Measurements from ENCODE around the gene SLC37A1. TPM values are rescaled to one million over a fixed set of nuclear protein-coding genes. Genes with fewer than 3 reads are reported as not detected.
A peak's percentile ranks its signal among the peaks of the same experiment; 100 is the strongest.

Gene SLC37A1
- total and polyA plus RNA-seq, 5 experiments from 2014 or later, result 2.7 to 18.7 (median 6.9) TPM

- DNase-seq, result no peak
- Mint-ChIP-seq H3K9me3 (no peaks in the 10 kb centered on the region), H3K4me1 (peaks cover 1 to 9% (median 3%) of the 10 kb centered on the region in 4 donors), H3K27me3 (no peaks in the 10 kb centered on the region), H3K36me3 (no peaks in the 10 kb centered on the region), H3K27ac (no peak overlapping the region), H3K4me3 (no peak overlapping the region)
- POLR2A ChIA-PET, result no interaction called here
- no peak for ATAC-seq
Observed at GRCh38 chr21:42472521-42472920, 41.1 kb upstream of the SLC37A1 start.

GRCh38 chr21:42473498-42474042 lies 40.1 kb upstream of the SLC37A1 start:
- Mint-ChIP-seq H3K4me1 (peaks cover 0 to 7% (median 1%) of the 10 kb centered on the region in 4 donors), H3K4me3 (no peak overlapping the region), H3K36me3 (no peaks in the 10 kb centered on the region), H3K27ac (no peak overlapping the region), H3K27me3 (no peaks in the 10 kb centered on the region), H3K9me3 (no peaks in the 10 kb centered on the region)
- POLR2A ChIA-PET, result no interaction called here
- ATAC-seq, result no peak
- no peak for DNase-seq

GRCh38 chr21:42474043-42474831 lies 39.4 kb upstream of the SLC37A1 start:
- Mint-ChIP-seq H3K27me3 (no peaks in the 10 kb centered on the region), H3K27ac (peak overlapping the region in 3 of 10 donors; percentile 10 to 66 (median 20)), H3K4me1 (peaks cover 0 to 3% (median 1%) of the 10 kb centered on the region in 4 donors), H3K9me3 (no peaks in the 10 kb centered on the region), H3K4me3 (no peak overlapping the region), H3K36me3 (no peaks in the 10 kb centered on the region)
- POLR2A ChIA-PET, result no interaction called here
- peak in 1 of 2 donors; percentile 33 for ATAC-seq
- no peak for DNase-seq

- Mint-ChIP-seq H3K27me3 (no peaks in the 10 kb centered on the region), H3K4me1 (peaks cover 0 to 3% (median 0%) of the 10 kb centered on the region in 4 donors), H3K4me3 (no peak overlapping the region), H3K9me3 (no peaks in the 10 kb centered on the region), H3K27ac (peak overlapping the region in 1 of 10 donors; percentile 78), H3K36me3 (no peaks in the 10 kb centered on the region)
- POLR2A ChIA-PET, result no interaction called here
- DNase-seq (no peak), ATAC-seq (no peak)
Observed at GRCh38 chr21:42475036-42475435, 38.6 kb upstream of the SLC37A1 start.

GRCh38 chr21:42475526-42476387 lies 37.9 kb upstream of the SLC37A1 start:
- H3K27ac Mint-ChIP-seq, result peak overlapping the region in 2 of 10 donors; percentile 52 to 77
- H3K27me3 Mint-ChIP-seq, result no peaks in the 10 kb centered on the region
- no peaks in the 10 kb centered on the region for H3K36me3 Mint-ChIP-seq
- no peak for ATAC-seq
- DNase-seq, result no peak
- peaks cover 0 to 3% (median 0%) of the 10 kb centered on the region in 4 donors for H3K4me1 Mint-ChIP-seq
- no peak overlapping the region for H3K4me3 Mint-ChIP-seq
- H3K9me3 Mint-ChIP-seq, result no peaks in the 10 kb centered on the region
- POLR2A ChIA-PET, result no interaction called here

- Mint-ChIP-seq H3K27me3 (no peaks in the 10 kb centered on the region), H3K4me1 (peaks cover 0 to 3% (median 0%) of the 10 kb centered on the region in 4 donors), H3K27ac (peak overlapping the region in 1 of 10 donors; percentile 55), H3K36me3 (no peaks in the 10 kb centered on the region), H3K9me3 (no peaks in the 10 kb centered on the region), H3K4me3 (no peak overlapping the region)
- ATAC-seq (no peak), DNase-seq (no peak)
- POLR2A ChIA-PET, result interaction anchor here (1.3 kb wide), 1 partner anchor 15 kb away, joined by 4 read pairs; no protein-coding TSS in a partner anchor
Observed at GRCh38 chr21:42476388-42477331, 37.0 kb upstream of the SLC37A1 start.

GRCh38 chr21:42478504-42478903 lies 35.1 kb upstream of the SLC37A1 start:
- H3K4me3 Mint-ChIP-seq, result no peak overlapping the region
- peaks cover 0 to 3% (median 0%) of the 10 kb centered on the region in 4 donors for H3K4me1 Mint-ChIP-seq
- no peak for ATAC-seq
- H3K36me3 Mint-ChIP-seq, result no peaks in the 10 kb centered on the region
- DNase-seq, result no peak
- H3K9me3 Mint-ChIP-seq, result no peaks in the 10 kb centered on the region
- H3K27ac Mint-ChIP-seq, result no peak overlapping the region
- POLR2A ChIA-PET, result interaction anchor here (0.6 kb wide), 1 partner anchor 28 kb away, joined by 3 read pairs; no protein-coding TSS in a partner anchor
- H3K27me3 Mint-ChIP-seq, result no peaks in the 10 kb centered on the region

GRCh38 chr21:42479582-42479981 lies 34.1 kb upstream of the SLC37A1 start:
- Mint-ChIP-seq H3K4me1 (peaks cover 0 to under 1% (median 0%) of the 10 kb centered on the region in 4 donors), H3K27me3 (no peaks in the 10 kb centered on the region), H3K9me3 (no peaks in the 10 kb centered on the region), H3K27ac (no peak overlapping the region), H3K36me3 (no peaks in the 10 kb centered on the region), H3K4me3 (no peak overlapping the region)
- POLR2A ChIA-PET, result no interaction called here
- no peak for ATAC-seq
- no peak for DNase-seq

- ATAC-seq (no peak), DNase-seq (no peak)
- Mint-ChIP-seq H3K4me1 (no peaks in the 10 kb centered on the region), H3K9me3 (no peaks in the 10 kb centered on the region), H3K4me3 (no peak overlapping the region), H3K36me3 (no peaks in the 10 kb centered on the region), H3K27me3 (no peaks in the 10 kb centered on the region), H3K27ac (peak overlapping the region in 1 of 10 donors; percentile 27)
- POLR2A ChIA-PET, result interaction anchor here (0.6 kb wide), 1 partner anchor 8 kb away, joined by 4 read pairs; no protein-coding TSS in a partner anchor
Observed at GRCh38 chr21:42480736-42481135, 32.9 kb upstream of the SLC37A1 start.

- no peak overlapping the region for H3K27ac Mint-ChIP-seq
- no peaks in the 10 kb centered on the region for H3K4me1 Mint-ChIP-seq
- no peaks in the 10 kb centered on the region for H3K27me3 Mint-ChIP-seq
- no peaks in the 10 kb centered on the region for H3K36me3 Mint-ChIP-seq
- H3K9me3 Mint-ChIP-seq, result no peaks in the 10 kb centered on the region
- ATAC-seq (no peak), DNase-seq (no peak)
- H3K4me3 Mint-ChIP-seq, result no peak overlapping the region
- POLR2A ChIA-PET, result no interaction called here
Observed at GRCh38 chr21:42481169-42481568, 32.5 kb upstream of the SLC37A1 start.

GRCh38 chr21:42484966-42485365 lies 28.7 kb upstream of the SLC37A1 start:
- Mint-ChIP-seq H3K4me3 (no peak overlapping the region), H3K36me3 (no peaks in the 10 kb centered on the region), H3K9me3 (no peaks in the 10 kb centered on the region), H3K27me3 (peaks cover 0 to 10% (median 3%) of the 10 kb centered on the region in 5 donors), H3K4me1 (peaks cover 0 to 3% (median 0%) of the 10 kb centered on the region in 4 donors), H3K27ac (no peak overlapping the region)
- DNase-seq, result no peak
- POLR2A ChIA-PET, result no interaction called here
- no peak for ATAC-seq

- Mint-ChIP-seq H3K27me3 (peaks cover 0 to 10% (median 3%) of the 10 kb centered on the region in 5 donors), H3K4me1 (peaks cover 0 to 3% (median under 1%) of the 10 kb centered on the region in 4 donors), H3K4me3 (no peak overlapping the region), H3K9me3 (no peaks in the 10 kb centered on the region), H3K27ac (peak overlapping the region in 2 of 10 donors; percentile 5 to 33), H3K36me3 (no peaks in the 10 kb centered on the region)
- POLR2A ChIA-PET, result no interaction called here
- DNase-seq (no peak), ATAC-seq (no peak)
Observed at GRCh38 chr21:42486072-42486471, 27.6 kb upstream of the SLC37A1 start.

Data from naive thymus-derived CD8-positive, alpha-beta T cell (primary cell).